ENCODE data around the gene CAND2.
"Not testable (repeated sequence)": the region's sequence is repeated elsewhere in the genome, so short reads cannot be mapped to it uniquely, and the experiment has no call there.

CAND2 gene

GRCh38 chr3:12830785-12831156 is 34.3 kb downstream of the CAND2 start:
- DNase-seq (ENCODE audit: low spot score): no peak

GRCh38 chr3:12831301-12831866 is 34.9 kb downstream of the CAND2 start:
- no peak for DNase-seq (ENCODE audit: low spot score)

DNA sequence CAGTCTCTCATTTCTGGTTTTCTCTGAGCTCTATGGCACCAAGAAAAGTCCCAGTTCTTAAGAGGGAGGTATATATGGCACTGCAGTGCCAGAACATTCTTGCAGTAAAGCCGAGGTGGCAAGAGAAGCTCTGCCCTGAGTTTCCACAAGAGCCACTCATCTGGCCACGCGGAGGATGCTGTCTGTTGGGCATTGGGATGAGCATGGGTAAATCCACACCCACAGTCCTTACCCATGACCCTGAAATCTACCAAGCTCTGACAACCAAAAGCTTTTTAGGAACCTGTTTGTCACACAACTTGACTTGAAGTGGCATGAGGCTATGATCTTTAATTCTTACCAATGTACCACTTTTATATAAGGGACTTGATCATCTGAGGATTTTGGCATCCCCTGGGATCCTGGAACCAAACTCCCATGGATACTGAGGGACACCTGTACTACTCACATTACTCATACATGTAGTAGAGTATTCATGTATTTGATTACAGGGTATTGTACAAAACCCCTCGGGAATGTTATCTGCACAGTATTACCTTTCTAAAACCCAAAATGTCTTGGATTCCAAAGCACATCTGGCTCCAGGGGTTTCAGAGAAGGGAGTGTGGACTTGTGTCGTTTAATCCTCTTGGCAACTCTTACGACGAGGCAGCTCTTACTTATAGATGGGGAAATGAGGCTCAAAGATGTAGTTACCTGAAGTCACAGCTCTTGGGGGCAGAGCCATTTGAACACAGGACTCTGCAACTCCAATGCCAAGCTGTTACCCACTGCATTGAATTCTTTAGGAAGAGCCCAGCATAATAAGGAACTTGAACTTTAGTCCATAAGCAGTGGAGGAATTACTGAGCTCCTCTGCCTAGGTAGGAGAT is 36.1 kb downstream of the CAND2 start:
- DNase-seq (ENCODE audit: low spot score): no peak

GRCh38 chr3:12833222-12834161 is 37.0 kb downstream of the CAND2 start:
- DNase-seq (ENCODE audit: low spot score): no peak

DNA sequence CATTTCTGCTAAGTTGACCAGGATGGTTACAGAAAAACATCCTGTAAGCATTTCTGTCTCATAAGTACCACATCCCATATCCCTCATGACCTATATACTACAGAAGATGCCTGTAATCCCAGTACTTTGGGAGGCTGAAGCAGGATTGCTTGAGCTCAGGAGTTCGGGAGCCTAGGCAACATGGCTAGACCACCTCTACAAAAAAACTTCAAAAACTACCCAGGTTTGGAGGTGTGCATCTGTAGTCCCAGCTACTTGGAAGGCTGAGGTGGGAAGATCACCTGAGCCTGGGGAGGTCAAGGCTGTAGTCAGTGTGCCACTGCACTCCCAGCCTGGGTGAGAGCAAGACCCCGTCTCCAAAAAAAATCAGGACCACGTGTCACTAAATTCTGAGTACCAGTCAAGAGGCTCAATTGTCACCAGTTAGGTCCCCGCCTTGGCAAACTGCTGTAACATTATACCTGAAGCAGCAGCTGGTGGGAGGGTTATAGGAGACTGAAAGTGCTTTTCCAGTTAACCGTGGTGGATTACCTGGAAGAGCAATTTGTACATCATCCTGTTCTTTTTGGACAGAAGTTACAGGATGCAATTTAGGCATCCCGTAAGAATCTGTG is 38.7 kb downstream of the CAND2 start:
- DNase-seq (ENCODE audit: low spot score): no peak

DNA sequence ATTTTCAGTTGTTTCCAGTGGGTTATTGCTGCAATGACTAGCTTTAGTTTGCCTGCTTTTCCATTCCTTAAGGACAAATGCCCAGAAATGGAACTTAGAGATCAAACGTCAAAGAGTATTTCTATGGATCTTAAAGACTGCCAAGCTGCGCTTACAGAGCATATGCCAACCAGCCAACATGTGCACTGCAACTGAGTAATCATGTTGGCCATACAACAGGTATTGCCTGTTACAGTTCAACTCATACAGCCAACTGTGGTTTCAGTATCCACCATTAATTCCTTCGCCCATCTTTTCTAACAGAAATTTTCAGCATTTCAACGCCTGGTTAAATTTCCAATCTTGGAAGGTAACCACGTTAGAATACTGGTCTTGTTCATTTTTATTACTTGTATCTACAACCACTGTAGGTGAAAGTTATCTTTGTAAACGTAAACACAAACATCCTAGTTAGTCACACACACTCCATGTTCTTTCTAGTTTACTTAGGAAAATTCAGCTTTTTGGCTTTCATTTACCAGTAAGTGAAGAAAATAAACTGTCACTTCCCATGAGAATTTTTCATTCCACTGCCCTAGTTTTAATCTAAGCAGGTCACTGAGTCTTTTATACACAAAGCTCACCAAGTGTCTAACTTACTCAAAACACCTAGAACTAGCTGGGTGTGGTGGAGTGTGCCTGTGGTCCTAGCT is 41.0 kb downstream of the CAND2 start:
- no peak for DNase-seq (ENCODE audit: low spot score)

GRCh38 chr3:12838179-12838965 is 41.9 kb downstream of the CAND2 start:
- no peak for DNase-seq (ENCODE audit: low spot score)

DNA sequence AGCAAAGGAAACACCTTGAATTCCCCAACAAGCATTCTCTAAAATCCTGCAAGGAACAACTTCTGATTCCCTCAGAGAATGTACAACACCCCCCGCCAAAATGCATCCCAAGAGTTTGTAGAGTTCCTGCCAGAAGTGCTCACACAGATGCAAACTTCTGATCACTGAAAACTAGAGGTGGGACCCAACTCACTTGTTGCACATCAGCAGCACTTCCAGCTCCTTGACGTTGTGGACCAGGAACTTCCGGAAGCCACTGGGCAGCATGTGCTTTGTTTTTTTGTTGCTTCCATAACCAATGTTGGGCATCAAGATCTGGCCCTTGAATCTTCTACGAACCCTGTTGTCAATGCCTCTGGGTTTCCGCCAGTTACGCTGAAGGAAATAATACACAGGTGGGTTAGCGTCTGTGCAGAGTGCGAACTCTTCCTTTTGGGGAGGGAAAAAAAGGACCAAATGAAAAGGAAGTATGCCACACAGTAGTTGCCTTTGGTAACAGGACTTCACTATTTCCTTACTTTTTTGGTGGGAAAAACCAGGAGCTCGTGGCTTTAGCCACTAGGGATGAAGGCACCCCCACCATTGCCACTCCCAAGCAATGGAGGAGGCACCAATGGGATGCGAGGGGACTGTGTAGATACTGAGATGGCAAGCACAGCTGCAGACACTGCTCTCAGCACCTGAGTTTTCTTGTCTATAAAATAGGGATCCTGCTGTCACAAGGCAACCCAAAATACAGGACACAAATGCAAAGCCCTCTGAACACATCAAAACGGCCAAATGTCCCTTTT is 42.9 kb downstream of the CAND2 start:
- no peak for DNase-seq (ENCODE audit: low spot score)

DNA sequence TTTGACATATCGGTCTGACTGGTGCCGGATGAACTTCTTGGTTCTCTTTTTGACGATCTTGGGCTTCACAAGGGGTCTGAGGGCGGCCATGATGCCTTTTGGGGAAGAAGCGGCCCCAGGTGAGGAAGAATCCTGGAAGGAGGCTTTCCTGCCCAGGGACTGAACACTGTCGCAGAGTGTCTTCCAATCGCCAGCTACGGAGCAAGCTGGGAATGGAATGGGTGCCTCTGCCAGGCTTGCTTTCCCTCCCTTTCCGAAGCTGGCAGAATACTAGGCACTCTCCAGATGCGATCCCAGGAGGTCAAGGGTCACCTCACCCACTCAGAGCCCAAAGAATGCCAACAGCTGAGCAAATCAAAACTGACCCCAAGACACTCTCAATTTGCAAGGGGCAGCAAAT is 43.7 kb downstream of the CAND2 start:
- not testable (repeated sequence) for DNase-seq (ENCODE audit: low spot score)

- DNase-seq (ENCODE audit: low spot score): no peak
These were observed 44.2 kb downstream of the CAND2 start for GRCh38 chr3:12840591-12841148.

- peak; percentile 92 for DNase-seq (ENCODE audit: low spot score)
These were observed 44.9 kb downstream of the CAND2 start, which contains the start of gene RPL32 for GRCh38 chr3:12841149-12841969. Gene RPL32, minus strand, starts transcription at chr3:12841565. Its CDS starts 1,328 bp downstream, at chr3:12840237.

GRCh38 chr3:12841970-12842328 is 45.5 kb downstream of the CAND2 start:
- no peak for DNase-seq (ENCODE audit: low spot score)

DNA sequence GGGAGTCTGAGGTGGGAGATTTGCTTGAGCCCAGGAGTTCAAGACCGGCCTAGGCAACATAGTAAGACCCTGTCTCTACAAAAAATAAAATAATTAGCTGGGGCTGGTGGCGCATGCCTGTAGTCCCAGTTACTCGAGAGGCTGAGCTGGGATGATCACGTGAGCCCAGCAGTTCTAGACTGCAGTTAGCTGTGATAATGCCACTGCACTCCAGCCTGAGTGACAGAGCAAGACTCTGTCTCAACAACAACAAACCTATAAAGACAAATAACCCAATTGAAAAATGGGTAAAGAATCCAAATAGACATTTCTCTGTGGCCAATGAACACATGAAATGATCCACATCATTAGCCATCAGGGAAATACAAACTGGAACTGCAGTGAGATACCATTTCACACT is 46.0 kb downstream of the CAND2 start:
- DNase-seq (ENCODE audit: low spot score): no peak

DNA sequence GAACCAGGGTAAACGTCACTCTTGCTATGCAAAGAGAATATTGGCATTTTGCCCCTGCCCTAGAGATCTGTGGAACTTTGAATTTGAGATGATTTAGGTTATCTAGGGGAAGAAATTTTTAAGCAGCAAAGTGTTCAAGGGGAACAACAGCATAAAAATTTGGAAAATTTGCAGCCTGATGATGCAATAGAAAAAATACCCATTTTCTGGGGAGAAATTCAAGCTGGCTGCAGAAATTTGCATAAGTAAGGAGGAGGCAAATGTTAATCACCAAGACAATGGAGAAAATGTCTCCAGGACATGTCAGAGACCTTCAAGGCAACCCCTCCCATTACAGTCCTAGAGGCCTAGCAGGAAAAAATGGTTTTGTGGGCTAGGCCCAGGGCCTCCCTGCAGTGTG is 49.3 kb downstream of the CAND2 start:
- no peak for DNase-seq (ENCODE audit: low spot score)

DNA sequence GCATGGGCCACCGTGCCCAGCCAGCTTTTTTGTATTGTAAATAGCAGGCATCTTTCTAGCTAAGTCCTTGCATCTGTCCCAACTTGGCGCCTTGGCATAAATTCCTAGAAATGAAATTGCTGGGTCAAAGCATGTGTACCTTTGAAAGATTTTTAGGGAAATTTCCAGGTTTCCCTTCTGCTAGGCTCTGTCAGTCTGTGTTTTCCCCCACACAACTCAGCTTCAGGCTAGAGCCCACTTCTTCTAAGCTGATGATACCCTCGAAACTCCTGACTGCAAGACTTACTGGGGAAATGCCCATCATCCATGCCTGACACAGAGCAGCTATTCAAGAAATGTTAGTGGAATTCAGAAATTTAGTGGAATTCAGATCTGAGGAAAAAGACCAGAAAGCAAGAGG is 55.7 kb downstream of the CAND2 start:
- no peak for DNase-seq (ENCODE audit: low spot score)

DNA sequence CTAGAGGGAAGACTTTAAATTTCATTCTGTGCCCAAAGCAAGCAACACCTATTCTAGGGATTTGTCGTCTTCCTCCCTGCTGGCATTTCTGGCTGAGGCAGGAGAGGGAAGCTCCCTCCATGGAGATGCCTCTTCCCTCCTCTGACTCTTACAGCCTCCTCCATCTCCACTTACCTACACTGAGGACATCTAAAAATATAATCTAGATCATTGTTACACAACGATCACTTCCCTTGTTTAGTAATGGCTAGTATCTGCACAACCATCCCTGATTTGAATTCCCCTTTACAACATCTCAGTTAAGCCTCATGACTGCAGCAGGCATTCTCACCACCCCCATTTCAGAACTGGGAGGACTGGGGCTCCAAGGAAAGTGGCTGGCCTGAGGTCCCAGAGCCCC is 57.4 kb downstream of the CAND2 start:
- DNase-seq (ENCODE audit: low spot score): not testable (repeated sequence)

DNA sequence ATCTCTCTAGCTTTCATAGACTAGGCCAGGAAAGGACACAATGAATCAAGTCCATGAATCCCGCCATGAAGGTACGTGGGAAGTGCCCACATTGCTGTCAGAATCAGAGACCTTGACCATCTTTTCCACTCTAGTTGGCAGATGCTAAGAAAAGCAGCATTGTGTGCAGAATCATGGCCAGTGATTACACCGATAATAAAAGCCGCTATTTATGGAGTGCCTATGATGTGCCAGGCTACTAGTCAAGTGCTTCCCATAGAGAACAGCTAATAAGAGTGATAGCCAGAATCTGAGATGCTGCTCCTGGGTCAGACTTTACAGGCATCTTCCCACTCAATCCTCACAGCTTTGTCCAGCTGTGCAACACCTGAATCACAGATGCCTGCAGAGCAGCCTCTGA is 58.1 kb downstream of the CAND2 start:
- no peak for DNase-seq (ENCODE audit: low spot score)

DNA sequence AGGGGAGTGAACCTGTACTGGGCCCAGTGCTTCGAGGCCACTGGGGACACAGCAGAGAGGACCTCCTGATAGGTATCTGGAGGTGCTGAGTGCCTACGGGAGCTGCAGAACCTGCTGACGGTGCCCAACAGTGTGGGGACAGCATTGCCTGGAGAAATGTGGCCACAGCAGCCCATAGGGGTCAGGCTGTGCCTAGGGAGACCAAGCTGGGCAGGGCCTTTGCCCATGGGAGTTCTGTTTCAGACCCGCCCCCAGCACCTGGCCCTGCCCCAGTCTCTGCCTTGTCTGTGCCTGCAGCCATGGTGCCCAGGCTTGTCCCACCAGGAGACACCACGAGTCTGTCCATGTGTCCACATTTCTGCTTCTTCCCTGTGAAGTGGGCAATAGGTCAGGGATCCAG is 60.1 kb downstream of the CAND2 start:
- no peak for DNase-seq (ENCODE audit: low spot score)

DNA sequence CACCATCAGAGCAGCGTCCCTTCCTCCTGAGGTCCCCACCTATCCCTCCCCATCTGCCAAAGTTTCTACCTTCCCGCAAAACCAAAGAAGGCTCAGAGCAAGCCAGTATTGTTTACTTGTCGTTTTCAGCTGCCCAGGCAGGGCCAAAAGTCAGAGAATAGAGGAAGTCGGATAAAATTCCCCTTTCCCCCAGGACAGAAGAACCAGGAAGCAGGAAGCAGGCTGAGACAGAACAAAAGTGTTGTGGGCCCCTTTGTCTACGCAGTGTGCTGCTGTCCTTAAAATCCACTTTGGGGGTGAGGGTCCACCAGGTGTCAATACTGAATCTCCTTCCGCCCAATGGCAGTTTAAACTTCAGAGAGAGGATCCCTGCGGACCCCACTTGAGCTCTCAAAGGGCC is 63.4 kb downstream of the CAND2 start:
- DNase-seq (ENCODE audit: low spot score): no peak
